NOMO-1 treated with DMSO at 0.1 percent for 48 hours (cell line): ENCODE results near the gene SYT1.

Experiments
- DNase-seq: peaks from one replicate; lab custom pipeline; 2025; ENCODE audit not compliant: unreplicated experiment; lab: John Stamatoyannopoulos, UW

SYT1 gene

DNA sequence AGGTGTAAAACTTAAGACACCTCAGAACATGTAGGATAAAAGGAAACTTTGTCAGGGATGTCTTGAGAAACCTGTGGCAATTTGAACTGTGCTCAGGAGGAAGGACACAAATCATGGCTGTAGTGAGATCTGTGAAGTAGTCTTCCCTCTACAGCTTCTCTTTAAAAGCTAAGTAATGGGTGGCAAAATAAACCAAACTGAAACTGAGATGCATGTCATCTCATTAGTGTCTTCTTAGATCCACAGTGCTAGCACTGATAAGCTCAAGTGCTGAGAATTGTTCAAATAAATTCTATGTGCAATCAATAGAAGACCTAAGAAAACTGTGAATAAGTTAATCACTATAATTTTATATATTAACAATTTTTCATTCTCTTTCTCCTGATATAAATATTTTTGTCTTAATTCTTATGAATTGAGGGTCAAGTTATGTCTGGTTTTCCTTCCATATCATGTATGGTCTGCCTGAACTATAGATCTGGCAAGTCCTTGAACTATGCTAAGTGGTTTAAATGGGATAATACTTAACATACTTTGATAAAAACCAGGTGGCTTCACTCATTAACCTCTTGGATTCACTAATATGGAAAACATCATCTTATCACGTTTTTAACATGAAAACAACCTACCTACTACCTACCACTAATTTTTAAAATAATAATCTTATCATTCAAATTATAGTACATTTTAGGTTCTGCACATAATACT lies 27.2 kb downstream of the SYT1 start:
- no peak for DNase-seq

DNA sequence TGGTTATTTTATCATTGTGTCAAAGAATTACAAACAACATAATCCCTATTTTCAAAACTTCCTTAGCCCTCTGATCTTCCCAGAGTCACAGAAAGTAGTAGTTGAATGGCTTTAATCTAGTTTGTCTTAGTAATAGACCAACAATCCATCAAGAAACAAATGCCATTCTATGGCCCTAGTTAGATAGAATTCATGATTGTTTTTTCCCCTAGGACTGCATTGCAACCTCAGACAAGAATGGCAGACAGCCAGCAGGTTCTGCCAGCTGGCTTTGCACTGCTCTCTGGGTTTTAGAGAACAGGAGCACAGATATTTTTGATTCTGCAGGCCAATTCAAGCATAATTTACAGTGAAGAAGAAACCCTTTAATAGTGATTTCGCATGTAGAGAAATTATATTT lies 33.8 kb downstream of the SYT1 start:
- no peak for DNase-seq

DNA sequence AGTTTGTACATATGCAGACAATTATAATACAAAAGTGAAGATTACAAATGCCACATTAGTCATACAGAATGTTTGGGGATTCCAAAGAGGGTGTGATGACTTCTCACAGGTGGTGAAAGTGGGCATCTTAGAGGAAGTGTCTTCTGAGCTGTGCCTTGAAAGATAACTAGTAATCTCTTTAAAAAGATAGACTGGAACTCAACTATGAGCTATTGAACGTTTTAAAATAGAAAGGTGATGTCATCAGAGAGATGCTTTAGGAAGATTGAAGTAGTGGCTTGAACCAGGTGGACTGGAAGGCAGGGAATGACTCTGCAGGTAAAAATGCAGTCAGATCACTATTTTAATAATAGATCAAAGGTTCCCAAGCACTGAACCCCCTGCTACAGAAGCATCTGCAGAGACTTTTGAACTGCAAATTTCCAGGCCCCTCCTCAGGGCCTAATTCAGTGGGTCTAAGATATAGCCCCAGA lies 50.3 kb downstream of the SYT1 start:
- DNase-seq, result no peak

DNA sequence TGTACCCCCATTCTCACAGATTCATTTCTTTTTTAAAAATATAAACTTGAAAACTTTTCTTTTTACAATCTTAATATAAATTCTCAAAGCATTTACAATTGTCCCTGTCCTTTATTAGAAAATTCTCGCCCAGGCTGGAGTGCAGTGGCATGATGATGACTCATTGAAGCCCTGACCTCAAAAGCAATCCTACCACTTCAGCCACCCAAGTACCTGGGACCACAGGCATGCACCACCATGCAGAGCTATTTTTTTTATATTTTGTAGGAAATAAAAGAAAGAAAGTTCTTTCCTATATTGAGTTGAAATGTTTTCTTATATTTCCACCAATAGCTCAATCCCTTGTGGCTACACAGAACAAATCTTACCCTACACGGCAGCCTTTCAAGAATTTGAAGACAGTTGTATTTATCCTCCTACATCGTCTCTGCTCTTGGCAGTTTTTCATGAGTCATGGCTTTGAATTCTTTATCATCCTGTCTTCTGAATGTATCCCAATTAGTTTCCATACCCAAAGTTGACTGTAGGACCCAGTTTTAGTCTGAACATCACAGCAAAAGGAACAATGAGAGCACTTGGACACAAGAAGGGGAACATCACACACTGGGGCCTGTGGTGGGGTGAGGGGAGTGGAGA lies 52.4 kb downstream of the SYT1 start:
- DNase-seq, result no peak

DNA sequence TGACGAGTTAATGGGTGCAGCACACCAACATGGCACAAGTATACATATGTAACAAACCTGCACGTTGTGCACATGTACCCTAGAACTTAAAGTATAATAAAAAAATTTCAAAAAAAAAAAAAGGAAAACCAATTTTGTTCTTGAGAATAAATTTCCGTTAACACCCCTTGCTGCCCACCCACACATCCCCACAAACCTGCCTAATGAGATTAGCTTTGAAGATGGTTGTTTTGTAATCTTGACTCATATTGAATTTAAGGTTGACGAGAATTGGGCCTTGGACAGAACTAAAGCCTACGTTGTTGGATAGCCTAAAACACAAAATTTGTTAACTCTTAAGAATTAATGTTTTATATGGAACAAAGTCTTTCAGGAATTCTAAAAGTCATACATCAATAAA lies 52.9 kb downstream of the SYT1 start:
- DNase-seq, result no peak

DNA sequence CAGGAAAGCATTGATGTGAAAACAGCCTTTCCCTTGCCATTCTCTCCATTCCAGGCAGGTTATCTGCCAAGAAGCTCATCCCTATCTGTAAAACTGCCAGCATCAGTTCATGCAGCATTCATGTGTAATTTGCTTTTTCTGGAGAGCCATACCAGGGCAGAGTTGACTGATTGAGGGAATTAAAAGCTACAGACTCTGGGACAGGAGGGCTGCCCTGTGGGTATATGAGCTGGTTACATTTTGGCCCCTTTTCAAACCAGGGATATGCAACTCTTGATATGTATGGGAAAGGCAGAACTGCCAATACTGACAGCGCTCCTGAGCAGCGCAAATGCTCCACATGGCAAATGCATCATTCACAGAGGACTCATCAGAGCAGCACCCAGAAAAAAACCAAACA lies 53.7 kb downstream of the SYT1 start:
- no peak for DNase-seq

DNA sequence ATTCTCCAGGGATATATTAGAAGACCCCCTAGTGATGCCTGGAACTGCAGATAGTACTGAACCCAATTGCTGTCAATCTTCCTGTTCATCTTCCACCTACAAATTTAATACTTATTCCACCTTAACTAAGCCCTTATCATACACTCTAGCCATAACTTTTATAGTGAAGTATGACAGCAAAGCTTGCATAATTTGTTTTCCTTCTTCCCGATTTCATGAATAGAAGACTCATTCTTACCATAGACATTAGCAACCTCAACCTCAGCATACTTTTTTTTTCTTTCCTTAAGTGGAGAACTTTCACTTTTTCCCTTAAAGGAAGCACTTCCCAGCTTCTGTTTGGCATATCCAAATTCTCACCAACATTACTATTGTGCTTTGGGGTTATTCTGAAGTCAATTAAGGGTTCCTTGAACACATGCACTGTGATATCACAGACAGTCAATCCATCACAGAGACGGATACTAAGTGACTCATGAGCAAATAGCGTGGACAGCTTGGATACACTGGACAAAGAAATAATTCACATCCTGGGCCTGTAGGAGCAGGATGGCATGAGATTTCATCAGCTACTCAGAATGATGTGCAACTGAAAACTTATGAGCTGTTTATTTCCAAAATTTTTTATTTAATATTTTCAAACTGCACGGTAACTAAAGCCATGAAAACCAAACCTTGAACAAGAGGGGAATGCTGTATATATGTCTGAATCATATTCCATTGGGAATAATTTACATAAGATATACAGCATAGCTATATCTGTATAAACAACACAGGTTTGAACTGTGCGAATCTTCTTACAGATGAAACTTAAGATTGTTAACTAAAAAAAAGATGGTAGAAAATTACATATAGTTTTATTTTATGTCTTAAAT lies 63.9 kb downstream of the SYT1 start:
- no peak for DNase-seq

DNA sequence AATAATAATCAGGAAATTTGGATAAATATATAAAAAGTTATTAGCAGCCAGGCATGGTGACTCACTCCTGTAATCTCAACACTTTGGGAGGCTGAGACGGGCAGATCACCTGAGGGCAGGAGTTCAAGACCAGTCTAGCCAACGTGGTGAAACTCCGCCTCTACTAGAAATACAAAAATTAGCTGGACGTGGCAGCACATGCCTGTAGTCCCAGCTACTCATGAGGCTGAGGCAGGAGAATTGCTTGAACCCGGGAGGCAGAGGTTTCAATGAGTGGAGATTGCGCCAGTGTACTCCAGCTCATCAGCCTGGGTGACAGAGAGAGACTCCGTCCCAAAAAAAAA lies 64.5 kb downstream of the SYT1 start:
- DNase-seq, result no peak

DNA sequence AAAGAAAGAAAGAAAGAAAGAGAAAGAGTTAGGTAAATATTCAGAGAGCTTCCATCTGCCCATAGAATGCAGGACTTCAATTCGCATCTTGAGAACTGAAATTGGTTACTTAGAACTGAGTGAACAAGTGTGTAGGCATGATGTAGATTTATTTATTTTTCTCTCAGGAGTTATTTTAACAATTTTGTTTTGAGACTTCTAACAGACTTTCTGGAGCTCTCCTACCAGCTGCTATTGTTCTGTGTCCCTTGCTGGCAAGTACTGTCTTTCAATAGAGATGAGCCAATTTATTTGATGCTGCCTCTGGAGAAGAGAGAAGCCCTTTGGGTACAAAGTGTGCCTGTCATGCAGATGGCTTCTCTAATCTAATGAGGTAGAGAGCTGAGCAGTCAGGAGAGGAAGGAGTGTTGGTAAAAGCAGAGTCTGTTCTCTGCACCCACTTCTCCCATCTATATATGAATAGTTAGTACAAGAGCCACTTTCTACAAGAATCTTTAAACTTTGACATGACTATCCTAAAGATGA lies 67.0 kb downstream of the SYT1 start:
- no peak for DNase-seq

DNA sequence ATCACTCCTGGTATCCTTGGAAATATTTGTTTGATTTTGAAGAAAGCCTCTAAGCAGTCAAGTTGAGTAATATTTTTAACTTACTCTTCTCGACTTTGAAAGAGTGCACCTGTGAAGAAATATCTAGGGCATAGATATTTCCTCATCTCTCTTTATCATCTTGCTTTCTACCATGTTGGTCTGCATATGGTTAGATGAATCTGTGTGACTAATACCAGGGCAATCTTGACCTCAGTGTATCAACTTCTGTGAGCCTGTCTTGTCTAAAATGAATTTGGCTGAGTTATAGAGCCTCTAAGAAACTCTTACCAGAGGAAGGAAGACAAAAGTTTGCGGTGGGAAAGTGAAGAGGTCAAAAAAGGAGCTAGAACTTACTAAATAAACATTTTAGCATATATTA lies 68.4 kb downstream of the SYT1 start:
- no peak for DNase-seq

DNA sequence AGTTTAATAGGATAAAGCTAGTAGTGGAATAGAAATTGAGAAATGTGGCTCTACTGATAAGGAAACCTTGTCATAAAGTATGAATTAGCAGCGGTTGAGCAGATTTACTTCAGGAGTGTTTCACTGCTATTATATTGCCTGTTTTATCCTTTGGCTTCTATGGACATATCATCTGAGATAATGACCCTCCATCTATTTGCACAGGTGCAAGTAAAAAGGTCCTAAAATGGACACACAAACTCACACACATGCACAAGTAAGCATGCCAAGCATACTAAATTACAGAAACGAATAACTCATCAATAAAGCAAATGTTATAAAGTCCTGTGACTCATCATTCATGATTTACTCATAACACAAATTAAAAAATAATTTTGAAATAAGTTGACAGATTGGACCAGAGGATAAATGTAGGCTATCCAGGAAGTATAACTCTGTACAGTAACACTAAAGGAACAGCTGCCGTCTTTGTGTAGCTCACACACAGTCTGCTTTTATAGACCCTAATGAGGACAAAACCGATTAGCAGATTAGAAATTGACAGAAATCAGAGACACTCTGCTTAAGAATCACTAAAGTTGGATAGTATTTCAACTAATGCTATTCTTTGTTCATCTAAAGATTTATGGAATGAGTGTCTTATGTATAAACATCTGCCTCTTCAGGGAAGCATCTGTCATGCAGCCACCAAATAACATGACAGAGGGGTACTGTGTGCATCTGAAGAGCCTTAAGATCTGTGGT lies 73.9 kb downstream of the SYT1 start:
- DNase-seq, result no peak

DNA sequence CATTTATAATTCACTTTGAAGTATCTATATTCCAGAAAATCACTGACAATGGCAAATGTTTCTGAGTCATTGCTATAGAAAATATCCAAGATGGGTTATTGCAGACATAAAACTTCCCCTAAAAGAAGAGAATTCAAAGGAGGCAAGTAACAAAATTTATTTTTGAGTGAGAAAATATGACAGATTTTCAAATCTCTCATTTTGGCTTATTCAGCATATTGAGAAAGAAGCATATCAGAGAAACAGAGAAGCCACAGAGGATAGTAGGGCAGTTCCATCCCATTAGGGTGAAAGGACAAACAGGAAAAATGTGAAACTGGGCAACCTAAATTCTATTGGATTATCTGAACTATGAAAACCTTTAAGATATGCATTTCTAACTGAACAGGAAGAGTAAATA lies 85.0 kb downstream of the SYT1 start:
- DNase-seq, result no peak

DNA sequence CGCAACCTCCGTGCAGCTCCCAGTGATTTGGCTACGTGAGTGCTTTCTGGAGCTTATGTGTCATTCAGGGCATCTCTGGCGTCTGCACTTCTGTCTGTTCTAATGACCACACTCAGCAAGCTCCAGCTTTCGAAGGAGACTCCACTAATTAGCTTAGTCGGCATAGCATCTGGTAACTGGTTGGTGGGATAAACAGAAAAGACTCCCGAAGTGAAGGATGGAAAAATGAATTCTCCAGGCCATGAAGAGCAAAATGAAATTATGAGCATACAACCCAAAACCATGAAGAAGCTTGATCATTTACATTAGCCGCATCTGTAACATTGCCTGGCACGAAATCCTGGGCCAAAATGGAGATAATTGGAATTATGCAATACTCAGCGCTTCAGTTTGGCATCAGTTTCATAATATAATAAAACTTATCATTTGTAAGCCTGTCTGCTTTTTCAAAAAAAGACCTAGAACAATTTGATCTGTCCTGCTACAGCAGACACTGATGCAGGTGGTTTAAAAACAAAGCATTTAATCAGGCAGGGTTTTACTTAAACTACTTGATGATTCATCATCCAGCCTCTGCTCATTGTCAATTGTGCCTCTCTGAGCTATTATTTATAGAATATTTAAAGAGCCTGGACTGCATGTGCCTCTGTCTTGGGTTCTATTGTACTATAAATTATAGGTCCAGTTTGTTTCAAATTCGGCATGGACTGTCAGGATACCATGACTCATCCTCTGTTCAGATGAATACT lies 87.4 kb downstream of the SYT1 start:
- no peak for DNase-seq

DNA sequence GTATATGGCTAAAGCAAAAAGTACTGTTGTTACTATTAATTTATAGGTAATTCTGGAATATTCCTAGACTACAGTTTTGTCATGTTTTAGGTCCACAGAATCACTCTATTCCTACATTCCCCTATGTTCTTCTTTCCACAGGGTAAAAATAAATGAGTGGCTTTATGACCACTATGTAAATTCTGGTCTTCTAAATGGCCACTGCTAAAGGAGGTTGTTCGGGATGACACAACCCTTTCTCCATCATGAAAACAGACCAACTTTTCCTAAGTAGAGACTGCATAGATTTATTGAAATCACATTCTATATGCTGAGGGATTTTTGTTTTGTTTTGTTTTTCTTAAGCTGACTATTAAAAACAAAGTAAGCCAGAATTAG lies 88.0 kb downstream of the SYT1 start:
- no peak for DNase-seq

DNA sequence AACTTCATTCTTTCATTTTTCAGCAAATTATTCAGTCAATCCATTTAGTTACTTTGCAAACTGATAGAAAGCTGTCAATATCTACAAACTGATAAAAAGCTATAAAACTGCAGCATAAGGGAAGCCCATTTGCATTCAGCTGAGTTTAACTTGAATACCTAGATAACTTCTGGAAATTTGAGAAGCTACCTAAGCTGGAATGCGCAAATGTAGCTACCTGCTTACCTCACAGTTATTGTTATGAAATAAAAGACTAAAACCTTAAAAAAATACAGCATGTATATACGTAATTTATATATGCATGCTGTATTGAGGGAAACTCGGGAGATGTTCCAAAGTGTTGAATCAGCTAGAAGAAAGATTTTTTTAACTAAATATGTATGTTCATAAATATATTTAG lies 94.4 kb downstream of the SYT1 start:
- no peak for DNase-seq

DNA sequence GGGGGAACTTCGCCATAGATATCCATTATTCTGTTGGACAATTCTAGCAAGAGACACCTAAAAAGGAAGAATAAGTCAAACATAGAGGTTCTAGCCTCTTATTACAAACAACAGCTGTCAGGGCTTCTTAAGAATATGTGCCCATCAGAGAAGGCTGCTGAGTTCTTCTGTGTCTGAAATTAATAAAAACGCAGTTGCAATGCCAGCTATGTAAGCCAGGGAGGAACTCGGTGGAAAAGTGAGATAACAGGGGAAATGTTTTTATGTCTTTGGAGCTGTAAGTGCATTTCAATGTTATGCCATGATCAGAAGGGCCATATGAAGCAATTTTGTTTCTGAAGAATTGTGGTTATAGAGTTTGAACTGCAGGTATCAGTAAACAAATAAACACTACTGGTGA lies 95.0 kb downstream of the SYT1 start:
- DNase-seq, result no peak

DNA sequence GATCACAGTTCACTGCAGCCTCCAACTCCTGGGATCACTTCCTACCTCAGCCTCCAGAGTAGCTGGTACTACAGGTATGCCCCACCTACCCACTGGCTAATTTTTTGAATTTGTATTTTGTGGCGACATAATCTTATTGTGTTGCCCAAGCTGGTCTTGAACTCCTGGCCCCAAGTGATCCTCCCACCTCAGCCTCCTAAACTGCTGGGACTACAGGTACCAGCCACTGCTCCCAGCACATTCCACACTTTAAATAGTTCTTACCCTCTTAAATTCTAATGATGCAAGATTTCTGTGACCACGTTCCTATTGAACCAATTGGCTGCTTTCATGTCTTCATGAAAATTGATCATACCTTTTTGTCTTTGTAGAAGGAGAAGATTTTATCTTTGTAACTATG lies 96.6 kb downstream of the SYT1 start:
- no peak for DNase-seq

DNA sequence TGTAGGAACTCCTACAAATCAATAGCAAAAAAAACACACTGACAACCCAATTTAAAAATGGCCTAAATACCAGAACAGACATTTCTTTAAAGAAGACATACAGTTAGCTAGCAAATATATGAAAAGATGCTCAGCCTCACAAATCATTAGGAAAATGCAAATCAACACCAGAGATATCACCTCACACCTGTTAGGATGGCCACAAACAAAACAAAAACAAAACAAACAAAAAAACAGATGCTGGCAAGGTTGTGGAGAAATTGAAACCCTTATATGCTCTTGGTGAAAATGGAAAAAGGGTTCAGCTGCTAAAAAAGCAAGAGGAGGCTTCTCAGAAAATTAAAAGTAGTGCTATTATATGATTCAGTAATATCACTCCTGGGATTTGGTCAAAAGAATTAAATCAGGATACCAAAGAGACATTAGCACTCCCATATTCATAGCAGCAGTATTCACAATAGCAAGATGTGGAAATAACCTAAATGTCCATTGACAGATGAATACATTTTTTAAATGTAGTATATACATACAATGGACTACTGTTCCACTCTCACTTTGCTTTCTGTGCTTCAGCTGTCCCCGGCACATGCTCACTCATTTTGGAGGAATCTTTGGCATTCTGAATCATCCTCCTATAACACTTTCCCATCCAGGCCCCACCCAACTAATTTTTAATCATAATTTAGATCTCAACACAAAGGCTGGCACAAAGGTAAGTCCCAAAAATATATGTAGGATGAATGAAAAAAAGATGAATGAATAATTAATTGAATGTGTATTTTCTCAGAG lies 99.1 kb downstream of the SYT1 start:
- no peak for DNase-seq

DNA sequence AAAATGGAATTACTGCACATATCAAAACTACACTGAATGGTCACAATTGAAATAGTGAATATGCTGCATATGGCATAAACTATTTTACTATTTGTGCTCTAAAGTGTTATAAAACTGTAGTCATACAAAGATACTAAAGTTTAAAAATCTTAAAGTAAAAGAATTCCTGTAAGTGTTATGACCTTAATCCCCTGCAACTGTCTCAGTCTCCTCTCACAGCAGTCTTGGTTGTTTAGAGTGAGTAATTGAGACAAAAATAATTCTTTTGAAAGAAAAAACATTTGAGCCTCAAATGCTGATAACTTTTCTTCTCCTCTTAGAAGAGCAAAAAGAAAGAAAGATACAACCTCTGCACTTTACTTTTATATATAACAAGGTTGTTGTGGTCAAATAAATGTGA lies 99.9 kb downstream of the SYT1 start:
- DNase-seq, result no peak

DNA sequence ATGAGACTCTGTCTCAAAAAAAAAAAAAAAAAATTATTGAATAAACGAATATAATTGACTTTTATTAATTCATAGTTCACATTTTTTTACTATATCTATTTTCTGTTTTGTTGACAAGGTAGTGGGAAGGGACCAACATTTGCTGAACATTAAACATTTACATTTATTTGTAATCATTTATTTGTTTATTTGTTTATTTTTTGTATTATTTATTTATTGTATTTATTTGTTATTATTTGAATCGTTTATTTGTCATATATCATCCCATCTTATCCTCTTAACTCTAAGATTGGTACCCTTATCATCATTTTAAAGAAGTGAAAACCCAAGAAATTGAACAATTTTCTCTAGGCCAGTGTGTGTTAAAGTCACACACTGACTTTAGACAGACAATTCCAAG lies 101.5 kb downstream of the SYT1 start:
- no peak for DNase-seq
